CD4-positive, alpha-beta T cell treated with Interleukin-2 at 100 ng/mL for 4 hours (primary cell): ENCODE results near the gene COL4A2.
"Not testable (repeated sequence)": the region's sequence is repeated elsewhere in the genome, so short reads cannot be mapped to it uniquely, and the experiment has no call there.

Experiments
- DNase-seq: peaks from one replicate; pipeline ENCODE4 v3.0.0-alpha.2; 2020; ENCODE audit warnings: low spot score

The COL4A2 gene

GRCh38 chr13:110496281-110496680, 189.2 kb downstream of the COL4A2 start:
- DNase-seq: no peak

- DNase-seq: no peak
Measured at GRCh38 chr13:110497003-110497402, 189.9 kb downstream of the COL4A2 start.

- not testable (repeated sequence) for DNase-seq
Measured at GRCh38 chr13:110497896-110498295, 190.8 kb downstream of the COL4A2 start.

GRCh38 chr13:110498327-110498726, 191.2 kb downstream of the COL4A2 start:
- DNase-seq: no peak

GRCh38 chr13:110498765-110499164, 191.7 kb downstream of the COL4A2 start:
- no peak for DNase-seq

- no peak for DNase-seq
Measured at GRCh38 chr13:110499621-110500281, 192.7 kb downstream of the COL4A2 start.

- no peak for DNase-seq
Measured at GRCh38 chr13:110500341-110500740, 193.3 kb downstream of the COL4A2 start.

- no peak for DNase-seq
Measured at GRCh38 chr13:110501188-110501587, 194.1 kb downstream of the COL4A2 start.

- no peak for DNase-seq
Measured at GRCh38 chr13:110503037-110503901, 196.2 kb downstream of the COL4A2 start.

- DNase-seq: no peak
Measured at GRCh38 chr13:110503979-110504499, 197.0 kb downstream of the COL4A2 start.

- no peak for DNase-seq
Measured at GRCh38 chr13:110505594-110505993, 198.5 kb downstream of the COL4A2 start.

GRCh38 chr13:110506396-110506795, 199.3 kb downstream of the COL4A2 start:
- DNase-seq: no peak

- DNase-seq: no peak
Measured at GRCh38 chr13:110506859-110507566, 199.9 kb downstream of the COL4A2 start.

GRCh38 chr13:110507678-110508381, 200.7 kb downstream of the COL4A2 start:
- DNase-seq: no peak

GRCh38 chr13:110509478-110509926, 202.4 kb downstream of the COL4A2 start:
- no peak for DNase-seq

GRCh38 chr13:110509971-110510786, 203.1 kb downstream of the COL4A2 start:
- DNase-seq: no peak

GRCh38 chr13:110511509-110512181, 204.6 kb downstream of the COL4A2 start:
- DNase-seq: no peak

- DNase-seq: no peak
Measured at GRCh38 chr13:110512198-110512740, 205.2 kb downstream of the COL4A2 start.

GRCh38 chr13:110516500-110516899, 209.4 kb downstream of the COL4A2 start:
- no peak for DNase-seq
